Endothelial cell of umbilical vein (primary cell): ENCODE measurements around the gene EDARADD.

Experiments
- EZH2 ChIP-seq: IDR thresholded peaks from 2 replicates; pipeline ENCODE4 v1.6.1; 2012; ENCODE audit warnings: borderline replicate concordance, low read depth, mild to moderate bottlenecking, moderate library complexity, low read length, inconsistent platforms; ENCODE audit not compliant: severe bottlenecking
- FOS ChIP-seq: IDR thresholded peaks from 2 replicates; pipeline ENCODE4 v1.6.1; 2011; ENCODE audit warnings: mild to moderate bottlenecking, low read length, moderate library complexity, borderline replicate concordance; ENCODE audit not compliant: insufficient read depth
- GATA2 ChIP-seq: IDR thresholded peaks from 2 replicates; pipeline ENCODE4 v1.7.0; 2011; ENCODE audit warnings: low read depth, mild to moderate bottlenecking, moderate library complexity, mixed read lengths, low read length; ENCODE audit not compliant: insufficient read length, insufficient read depth
- MYC ChIP-seq: IDR thresholded peaks from one replicate; pipeline ENCODE4 v1.6.1; 2011; ENCODE audit warnings: mild to moderate bottlenecking, low read depth, low read length
- POLR2A ChIP-seq: IDR thresholded peaks from 2 replicates; pipeline ENCODE4 v1.6.1; 2012; ENCODE audit warnings: low read depth, mild to moderate bottlenecking, control low read depth, low read length
- POLR2AphosphoS5 ChIP-seq: IDR thresholded peaks from 2 replicates; pipeline ENCODE4 v1.6.1; 2012; ENCODE audit warnings: low read depth, mild to moderate bottlenecking, control low read depth, low read length, moderate library complexity; ENCODE audit not compliant: insufficient read depth
- TF ChIP-seq, protein P1 (sequence below), 2 donors: IDR thresholded peaks; 1 replicate in 1 of 2; 2 replicates in 1 of 2; pipeline ENCODE4 v1.5.1; 2011; ENCODE audit warnings: low read length in 2 of 2, mild to moderate bottlenecking in 2 of 2, moderate library complexity in 2 of 2, control low read depth in 1 of 2, inconsistent platforms in 1 of 2, low read depth in 1 of 2; ENCODE audit not compliant: insufficient read depth in 1 of 2; ENCODE audit errors: extremely low read depth in 1 of 2

DNA sequence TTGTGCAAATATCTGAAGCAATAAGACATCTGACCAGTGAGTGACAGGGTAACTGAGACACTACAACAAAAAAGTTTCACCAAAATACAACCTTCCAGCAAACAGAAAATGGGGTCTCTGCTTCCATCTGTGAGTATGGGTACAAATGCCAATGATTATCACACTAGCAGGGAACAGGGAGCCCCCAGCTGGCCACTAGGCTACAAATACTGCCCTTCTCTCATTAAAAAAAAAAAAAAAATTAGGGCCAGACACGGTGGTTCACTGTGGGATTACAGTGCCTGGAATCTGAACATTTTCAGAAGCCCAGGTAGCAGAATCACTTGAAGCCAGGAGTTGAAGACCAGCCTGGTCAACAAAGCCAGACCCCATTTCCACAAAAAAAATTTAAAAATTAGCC lies 48.4 kb upstream of the EDARADD start:
- TF ChIP-seq POLR2A (no peak), MYC (no peak), GATA2 (no peak), EZH2 (no peak), FOS (no peak), POLR2AphosphoS5 (no peak)
- TF ChIP-seq, protein P1, sequence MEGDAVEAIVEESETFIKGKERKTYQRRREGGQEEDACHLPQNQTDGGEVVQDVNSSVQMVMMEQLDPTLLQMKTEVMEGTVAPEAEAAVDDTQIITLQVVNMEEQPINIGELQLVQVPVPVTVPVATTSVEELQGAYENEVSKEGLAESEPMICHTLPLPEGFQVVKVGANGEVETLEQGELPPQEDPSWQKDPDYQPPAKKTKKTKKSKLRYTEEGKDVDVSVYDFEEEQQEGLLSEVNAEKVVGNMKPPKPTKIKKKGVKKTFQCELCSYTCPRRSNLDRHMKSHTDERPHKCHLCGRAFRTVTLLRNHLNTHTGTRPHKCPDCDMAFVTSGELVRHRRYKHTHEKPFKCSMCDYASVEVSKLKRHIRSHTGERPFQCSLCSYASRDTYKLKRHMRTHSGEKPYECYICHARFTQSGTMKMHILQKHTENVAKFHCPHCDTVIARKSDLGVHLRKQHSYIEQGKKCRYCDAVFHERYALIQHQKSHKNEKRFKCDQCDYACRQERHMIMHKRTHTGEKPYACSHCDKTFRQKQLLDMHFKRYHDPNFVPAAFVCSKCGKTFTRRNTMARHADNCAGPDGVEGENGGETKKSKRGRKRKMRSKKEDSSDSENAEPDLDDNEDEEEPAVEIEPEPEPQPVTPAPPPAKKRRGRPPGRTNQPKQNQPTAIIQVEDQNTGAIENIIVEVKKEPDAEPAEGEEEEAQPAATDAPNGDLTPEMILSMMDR (IDR thresholded peaks at IDR 0.05; ENCODE audit: extremely low read depth in 1 of 2, insufficient read depth in 1 of 2, low read depth in 1 of 2, low read length in 2 of 2): peak in 1 of 2 donors; percentile 4
